A549 (cell line): Measurements from ENCODE around the gene FIBCD1. TPM values are rescaled to one million over a fixed set of nuclear protein-coding genes. Genes with fewer than 3 reads are reported as not detected.

Source experiments
- ATAC-seq, 2 experiments: fragments of 200-7000 bp in 1 of 2; fragments of >200 bp in 1 of 2; cut with Nextera tagmentation in 1 of 2; cut with Tn5 transposase in 1 of 2; 3 replicates each; pipeline versions ENCODE4 v1.8.0 to v1.9.1; 2018 to 2020; ENCODE audit warnings: mild to moderate bottlenecking in 1 of 2, moderate library complexity in 1 of 2
- CTCF ChIA-PET: fragments of 300-600 bp; sonication (Branson Sonifier 250); formaldehyde crosslinking; extraction: SDS; loops from one replicate; lab custom pipeline; 2021; ENCODE audit warnings: antibody characterized with exemption, inconsistent platforms; lab: Yijun Ruan, JAX
- POLR2A ChIA-PET: fragments of 350-600 bp; formaldehyde crosslinking; extraction: SDS; loops from one replicate; lab custom pipeline; 2021; ENCODE audit warnings: antibody characterized with exemption, inconsistent platforms; lab: Yijun Ruan, JAX
- DNase-seq, 2 experiments: peaks; one replicate each; pipeline versions ENCODE4 v3.0.0 to v3.0.0-alpha.2; 2011 to 2016; ENCODE audit warnings: low read depth in 1 of 2, low spot score in 1 of 2
- FAIRE-seq: peaks from 2 replicates; lab custom pipeline; 2011; peaks lifted over from hg19 to GRCh38; lab: Jason Lieb, UNC
- H3K27ac ChIP-seq, 2 experiments: fragments of >200 bp; sonication (Bioruptor Twin); formaldehyde crosslinking; 3 replicates each; pipeline ENCODE4 v1.5.1; 2016 to 2017
- H3K4me1 ChIP-seq: fragments of >200 bp; sonication (Bioruptor Twin); formaldehyde crosslinking; 3 replicates; pipeline ENCODE4 v1.6.1; 2016
- H3K4me2 ChIP-seq: fragments of >200 bp; sonication (Bioruptor Twin); formaldehyde crosslinking; 3 replicates; pipeline ENCODE4 v1.6.1; 2016
- H3K4me3 ChIP-seq: fragments of >200 bp; sonication (Bioruptor Twin); formaldehyde crosslinking; 3 replicates; pipeline ENCODE4 v1.5.1; 2016
- H3K9me3 ChIP-seq: fragments of >200 bp; sonication (Bioruptor Twin); formaldehyde crosslinking; 3 replicates; pipeline ENCODE4 v1.6.1; 2016
- BCL3 ChIP-seq: fragments of >200 bp; sonication (Bioruptor Twin); formaldehyde crosslinking; IDR thresholded peaks from 3 replicates; pipeline ENCODE4 v1.6.1; 2016
- BHLHE40 ChIP-seq: IDR thresholded peaks from 2 replicates; pipeline ENCODE4 v1.6.1; 2012; ENCODE audit warnings: low read depth, low read length, inconsistent platforms
- CBX8 ChIP-seq: fragments of 200-600 bp; sonication (generic); IDR thresholded peaks from 2 replicates; pipeline ENCODE4 v1.6.1; 2016
- CEBPB ChIP-seq, 2 experiments: fragments of >200 bp in 1 of 2; sonication (Bioruptor Twin) in 1 of 2; formaldehyde crosslinking in 1 of 2; IDR thresholded peaks; 2 replicates each; pipeline ENCODE4 v1.6.1; 2012 to 2016
- E2F6 ChIP-seq: IDR thresholded peaks from 2 replicates; pipeline ENCODE4 v1.6.1; 2012; ENCODE audit warnings: low read depth, borderline replicate concordance
- ELK1 ChIP-seq: fragments of 150-350 bp; IDR thresholded peaks from 2 replicates; pipeline ENCODE4 v1.6.1; 2014; ENCODE audit warnings: low read depth, mild to moderate bottlenecking, low read length
- FOSB ChIP-seq: fragments of 250-450 bp; sonication (Bioruptor Pico); IDR thresholded peaks from 2 replicates; pipeline ENCODE4 v1.5.0; 2020; ENCODE audit warnings: mild to moderate bottlenecking, moderate library complexity
- HDAC2 ChIP-seq: fragments of 200-600 bp; sonication (generic); IDR thresholded peaks from 2 replicates; pipeline ENCODE4 v1.6.1; 2016
- HOXB13 ChIP-seq: fragments of 250-450 bp; sonication (Bioruptor Pico); IDR thresholded peaks from 2 replicates; pipeline ENCODE4 v1.5.0; 2020; ENCODE audit warnings: low read depth, mild to moderate bottlenecking, moderate library complexity
- JUN ChIP-seq, 2 experiments: fragments of >200 bp; sonication (Bioruptor Twin); formaldehyde crosslinking; IDR thresholded peaks; 2 replicates in 1 of 2; 3 replicates in 1 of 2; pipeline ENCODE4 v1.6.1; 2016 to 2017
- MYC ChIP-seq: IDR thresholded peaks from 2 replicates; pipeline ENCODE4 v1.6.1; 2012; ENCODE audit warnings: mild to moderate bottlenecking, inconsistent platforms, low read length, improper control_type of control experiment, borderline replicate concordance
- NFE2L2 ChIP-seq: fragments of 150-350 bp; conservative IDR thresholded peaks from 2 replicates; pipeline ENCODE4 v1.6.1; 2014; ENCODE audit warnings: low read length
- NR3C1 ChIP-seq: fragments of >200 bp; sonication (Bioruptor Twin); formaldehyde crosslinking; IDR thresholded peaks from 3 replicates; pipeline ENCODE4 v1.6.1; 2017
- RAD21 ChIP-seq, 2 experiments: fragments of >200 bp in 1 of 2; sonication (Bioruptor Twin) in 1 of 2; formaldehyde crosslinking in 1 of 2; IDR thresholded peaks in 1 of 2; conservative IDR thresholded peaks in 1 of 2; 2 replicates in 1 of 2; 3 replicates in 1 of 2; pipeline ENCODE4 v1.6.1; 2012 to 2018; ENCODE audit warnings: inconsistent platforms in 1 of 2
- SMC3 ChIP-seq: fragments of >200 bp; sonication (Bioruptor Twin); formaldehyde crosslinking; IDR thresholded peaks from 3 replicates; pipeline ENCODE4 v1.6.1; 2018; ENCODE audit warnings: inconsistent platforms
- TP53 ChIP-seq: fragments of 250-450 bp; sonication (Bioruptor Pico); IDR thresholded peaks from 2 replicates; pipeline ENCODE4 v1.5.0; 2021; ENCODE audit warnings: mild to moderate bottlenecking, moderate library complexity
- ZFP36 ChIP-seq: fragments of 450-650 bp; IDR thresholded peaks from 2 replicates; pipeline ENCODE4 v1.6.1; 2014; ENCODE audit warnings: borderline replicate concordance; ENCODE audit not compliant: partially characterized antibody
- ZNF302 ChIP-seq: fragments of 250-450 bp; sonication (Bioruptor Pico); IDR thresholded peaks from 2 replicates; pipeline ENCODE4 v1.9.0; 2021; ENCODE audit warnings: inconsistent platforms, mild to moderate bottlenecking, moderate library complexity
- ZSCAN20 ChIP-seq: fragments of 250-450 bp; sonication (Bioruptor Pico); IDR thresholded peaks from 2 replicates; pipeline ENCODE4 v1.8.0; 2022; ENCODE audit warnings: mild to moderate bottlenecking, moderate library complexity
- WGBS: methylation state at CpG from one replicate; pipeline ENCODE4 v1.1.6; 2017; ENCODE audit errors: missing lambda C conversion rate; 5-methylcytosine and 5-hydroxymethylcytosine counted together
- polyA plus RNA-seq, 4 experiments: library from polyadenylated mRNA; depleted of rRNA in 3 of 4; stranded (reverse); fragments of >200 nt; fragmentation: RNase III in 1 of 4; extraction: RNeasy Plus Mini Kit Qiagen cat#74134 plus additional on column Dnase treatment in 1 of 4; gene quantifications; 2 replicates in 3 of 4; 3 replicates in 1 of 4; pipeline ENCODE4 v1.2.3, GENCODE V29; 2011 to 2017
- TF ChIP-seq, protein P1 (sequence below): IDR thresholded peaks from 2 replicates; pipeline ENCODE4 v1.6.1; 2012

FIBCD1 gene
- polyA plus RNA-seq, 2 of the 4 experiments (the other 2 are of a cell fraction), result 4.8 to 4.9 TPM

DNA sequence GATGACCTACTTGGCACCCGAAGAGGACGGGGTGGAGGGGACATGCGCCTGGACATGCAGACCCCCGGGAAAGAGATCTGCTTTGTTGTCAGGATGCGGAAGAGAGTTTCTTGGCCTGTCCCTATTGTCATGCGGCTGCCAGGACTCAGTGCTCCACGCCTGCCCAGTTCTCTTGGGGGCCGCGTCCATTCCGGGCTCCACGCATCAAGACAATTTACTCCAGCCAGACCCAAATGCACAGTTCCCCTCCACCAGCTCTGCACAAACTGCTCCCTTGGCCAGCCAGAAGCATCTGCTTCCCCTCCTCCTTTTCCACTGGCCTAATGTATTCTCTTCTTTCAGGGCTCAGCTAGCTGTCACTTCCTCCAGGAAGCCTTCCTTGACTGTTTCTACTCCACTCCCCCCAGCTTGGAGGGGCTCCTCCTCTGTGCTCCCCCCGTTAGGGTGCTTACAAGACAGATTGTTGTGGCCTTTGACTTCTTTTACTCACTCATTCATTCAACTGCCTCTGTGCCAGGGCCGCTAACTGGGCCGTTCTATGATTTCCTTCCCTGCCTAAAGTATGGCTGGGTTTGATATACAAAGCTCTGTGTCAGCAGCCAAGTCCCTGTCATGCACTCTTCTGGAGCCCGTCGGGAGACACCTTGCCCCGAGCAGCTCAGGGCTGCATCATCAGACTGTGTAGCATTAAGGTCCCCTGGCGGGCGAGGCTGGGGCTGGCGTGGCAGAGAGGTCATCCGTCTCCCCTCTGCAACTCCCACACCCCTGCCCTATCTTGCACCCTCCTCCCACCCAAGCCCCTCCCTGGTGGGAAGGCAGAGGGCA, 6.6 kb downstream of the FIBCD1 start:
- ATAC-seq, result peak; percentile 33 to 45; a peak in 5 of 6 replicates
- WGBS, result 59% methylated on average over 21 of the region's 21 CpGs
- Histone ChIP-seq H3K4me1 (peaks cover 63% of the 10 kb centered on the region), H3K27ac (peak overlapping the region; percentile 46 to 72; a peak in 5 of 6 replicates), H3K4me2 (peak overlapping the region; percentile 71), H3K4me3 (no peak overlapping the region), H3K9me3 (no peaks in the 10 kb centered on the region)
- TF ChIP-seq ZSCAN20 (CRISPR knock-in tag), result no peak
- TF ChIP-seq NFE2L2, result no peak
- TF ChIP-seq BCL3, result no peak
- TF ChIP-seq HOXB13, result no peak
- TF ChIP-seq RAD21 (conservative IDR thresholded peaks at IDR 0.05 in 1 of 2, IDR thresholded peaks at IDR 0.05 in 1 of 2), result 0 out of 5 replicates have a peak, but pooled peaks of 1 of the 2 experiments have one; percentile 24
- TF ChIP-seq ZFP36, result peak; percentile 97
- TF ChIP-seq BHLHE40, result no peak
- TF ChIP-seq TP53, result no peak
- no peak for TF ChIP-seq CEBPB (IDR thresholded peaks at IDR 0.05)
- TF ChIP-seq, protein P1, sequence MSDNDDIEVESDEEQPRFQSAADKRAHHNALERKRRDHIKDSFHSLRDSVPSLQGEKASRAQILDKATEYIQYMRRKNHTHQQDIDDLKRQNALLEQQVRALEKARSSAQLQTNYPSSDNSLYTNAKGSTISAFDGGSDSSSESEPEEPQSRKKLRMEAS, result no peak
- TF ChIP-seq ZNF302 (CRISPR knock-in tag), result no peak
- TF ChIP-seq SMC3, result 0 out of 3 replicates have a peak, but pooled peaks have one; percentile 19
- no peak for TF ChIP-seq E2F6
- CTCF ChIA-PET, result interaction anchor here (0.6 to 7.0 kb wide), 23 partner anchors 9 to 250 kb away, joined by 3 to 49 read pairs (median 4); no protein-coding TSS in a partner anchor
- POLR2A ChIA-PET, result no interaction called here
- no peak for DNase-seq
- no peak for FAIRE-seq

GRCh38 chr9:130931508-130932254, 7.4 kb downstream of the FIBCD1 start:
- no peak for TF ChIP-seq HDAC2
- TF ChIP-seq ZSCAN20 (CRISPR knock-in tag), result no peak
- TF ChIP-seq ELK1, result no peak
- TF ChIP-seq MYC, result no peak
- no peak for TF ChIP-seq JUN (IDR thresholded peaks at IDR 0.05)
- no peak for TF ChIP-seq E2F6
- TF ChIP-seq NFE2L2, result no peak
- TF ChIP-seq TP53, result no peak
- no peak for TF ChIP-seq CBX8
- TF ChIP-seq NR3C1, result no peak
- no peak for TF ChIP-seq FOSB (CRISPR knock-in tag)
- FAIRE-seq (no peak), ATAC-seq (no peak), DNase-seq (no peak)
- no peak overlapping the region for H3K4me3 ChIP-seq
- 86% methylated on average over 20 of the region's 20 CpGs for WGBS
- H3K27ac ChIP-seq, result peak overlapping the region in 1 of 2 experiments; percentile 72; a peak in 2 of 6 replicates
- peaks cover 61% of the 10 kb centered on the region for H3K4me1 ChIP-seq
- no peaks in the 10 kb centered on the region for H3K9me3 ChIP-seq
- ChIA-PET CTCF (interaction anchor here (0.6 to 7.0 kb wide), 13 partner anchors 9 to 231 kb away, joined by 3 to 49 read pairs (median 4); no protein-coding TSS in a partner anchor), POLR2A (no interaction called here)
- H3K4me2 ChIP-seq, result no peak overlapping the region
